ENCODE measurements around the gene LDLRAD2. TPM values are rescaled to one million over a fixed set of nuclear protein-coding genes. Genes with fewer than 3 reads are reported as not detected.
A peak's percentile ranks its signal among the peaks of the same experiment; 100 is the strongest.

Gene LDLRAD2
- total and polyA plus RNA-seq, 4 donors: 0.12 to 2.7 (median 0.23) TPM; not detected in 1

DNA sequence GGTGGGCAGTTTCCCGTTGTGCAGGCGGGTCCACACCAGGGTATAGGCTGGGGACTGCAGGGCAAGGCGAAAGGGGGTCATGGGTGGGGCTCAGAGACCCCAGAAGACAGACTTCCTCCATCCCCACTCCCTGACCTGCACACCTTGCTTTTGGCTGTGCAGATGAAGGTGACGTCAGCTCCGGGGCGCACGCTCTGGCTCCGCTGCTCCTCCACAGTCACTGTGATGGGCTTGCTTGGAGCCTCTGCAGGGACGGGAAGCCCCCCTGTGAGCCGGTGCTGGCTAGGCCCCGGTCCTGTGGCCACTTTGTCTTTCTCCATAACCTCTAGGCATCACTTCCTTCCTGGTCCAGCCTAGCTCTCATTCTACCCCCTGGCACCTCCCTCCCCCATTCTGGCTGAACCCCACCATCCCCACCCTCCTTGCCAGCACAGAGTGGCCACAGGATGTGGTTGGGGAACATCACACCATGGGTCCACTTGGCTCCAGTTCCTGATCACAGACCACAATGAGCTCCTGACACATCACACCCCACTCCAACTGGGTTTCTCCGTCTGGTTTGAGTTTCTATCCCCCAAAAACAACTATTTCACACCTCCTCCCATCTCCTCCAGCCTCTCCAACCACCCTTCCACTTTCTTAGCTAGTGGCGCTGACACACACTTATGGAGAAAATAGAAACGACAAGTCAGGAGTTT is 45.2 kb downstream of the LDLRAD2 start (continued):
- TF ChIP-seq GABPA (IDR thresholded peaks at IDR 0.05 in 1 of 2, conservative IDR thresholded peaks at IDR 0.05 in 1 of 2): no peak
- TF ChIP-seq YY1 (IDR thresholded peaks at IDR 0.05): no peak
- TF ChIP-seq, protein P1, sequence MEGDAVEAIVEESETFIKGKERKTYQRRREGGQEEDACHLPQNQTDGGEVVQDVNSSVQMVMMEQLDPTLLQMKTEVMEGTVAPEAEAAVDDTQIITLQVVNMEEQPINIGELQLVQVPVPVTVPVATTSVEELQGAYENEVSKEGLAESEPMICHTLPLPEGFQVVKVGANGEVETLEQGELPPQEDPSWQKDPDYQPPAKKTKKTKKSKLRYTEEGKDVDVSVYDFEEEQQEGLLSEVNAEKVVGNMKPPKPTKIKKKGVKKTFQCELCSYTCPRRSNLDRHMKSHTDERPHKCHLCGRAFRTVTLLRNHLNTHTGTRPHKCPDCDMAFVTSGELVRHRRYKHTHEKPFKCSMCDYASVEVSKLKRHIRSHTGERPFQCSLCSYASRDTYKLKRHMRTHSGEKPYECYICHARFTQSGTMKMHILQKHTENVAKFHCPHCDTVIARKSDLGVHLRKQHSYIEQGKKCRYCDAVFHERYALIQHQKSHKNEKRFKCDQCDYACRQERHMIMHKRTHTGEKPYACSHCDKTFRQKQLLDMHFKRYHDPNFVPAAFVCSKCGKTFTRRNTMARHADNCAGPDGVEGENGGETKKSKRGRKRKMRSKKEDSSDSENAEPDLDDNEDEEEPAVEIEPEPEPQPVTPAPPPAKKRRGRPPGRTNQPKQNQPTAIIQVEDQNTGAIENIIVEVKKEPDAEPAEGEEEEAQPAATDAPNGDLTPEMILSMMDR (IDR thresholded peaks at IDR 0.05; ENCODE audit: low read depth, low read length, missing input control): no peak
- TF ChIP-seq FOXA2 (IDR thresholded peaks at IDR 0.05): no peak

DNA sequence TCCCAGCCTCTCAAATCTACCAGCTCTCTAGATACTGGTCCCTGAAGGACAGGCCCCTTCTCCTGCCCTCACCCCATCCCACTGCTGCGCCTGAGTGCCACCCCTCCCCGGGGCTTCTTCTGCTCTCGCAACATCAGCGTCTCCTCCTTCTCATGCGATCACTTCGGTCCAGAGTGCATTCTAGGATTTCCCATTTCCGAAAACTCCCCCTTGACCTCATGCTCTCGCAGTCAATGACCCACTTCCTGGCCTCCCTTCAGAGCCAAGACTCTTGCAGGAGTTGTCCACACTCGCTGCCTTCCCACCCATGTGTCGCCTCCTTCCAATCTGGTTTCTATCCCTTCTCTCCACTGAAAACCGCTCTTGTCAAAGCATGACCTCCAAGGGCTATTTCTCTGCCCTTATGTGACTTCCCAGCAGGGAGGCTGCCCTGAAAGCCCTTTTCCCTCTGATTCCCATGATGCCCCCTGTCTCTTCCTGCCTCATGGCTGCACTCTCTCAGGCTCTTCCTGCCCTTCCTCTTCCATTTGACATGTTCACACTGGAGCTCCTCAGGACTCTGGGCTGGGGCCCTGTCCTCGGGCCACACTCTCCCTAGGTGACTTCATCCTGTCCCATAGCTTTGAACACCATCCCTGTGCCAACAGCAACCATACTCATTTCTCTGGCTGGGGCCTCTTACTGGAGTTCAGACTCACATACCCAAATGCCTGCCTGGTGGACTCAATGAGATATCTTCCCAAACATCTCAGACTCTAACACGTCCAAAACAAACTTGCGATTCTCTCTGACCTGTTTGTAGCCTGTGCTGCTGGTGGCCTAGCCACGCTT is 46.0 kb downstream of the LDLRAD2 start:
- Histone ChIP-seq H3K9me3 (ENCODE audit: control insufficient read depth in 4 of 4, low read length in 3 of 4) (no peaks in the 10 kb centered on the region), H3K36me3 (ENCODE audit: control insufficient read depth in 4 of 4, insufficient read depth in 3 of 4, low read depth in 1 of 4, low read length in 3 of 4) (peaks cover 0 to 4% (median under 1%) of the 10 kb centered on the region in 4 donors), H3K9ac (ENCODE audit: low read depth in 1 of 2, low read length in 2 of 2) (no peak overlapping the region), H3K27ac (ENCODE audit: low read depth in 1 of 2, low read length in 2 of 2) (no peak overlapping the region), H3K4me1 (ENCODE audit: control insufficient read depth in 4 of 4, insufficient read depth in 4 of 4, low read length in 3 of 4) (peaks cover 0 to 6% (median 0%) of the 10 kb centered on the region in 4 donors), H3K27me3 (ENCODE audit: control insufficient read depth in 4 of 4, insufficient read depth in 4 of 4, low read length in 3 of 4) (no peaks in the 10 kb centered on the region), H3K4me3 (ENCODE audit: low read depth in 1 of 3, low read length in 3 of 3) (no peak overlapping the region)
- no peak for DNase-seq (ENCODE audit: low spot score)
- WGBS: 80% methylated on average over 15 of the region's 15 CpGs
- TF ChIP-seq RAD21 (IDR thresholded peaks at IDR 0.05) (peak in 1 of 2 donors; percentile 31), HNF4G (IDR thresholded peaks at IDR 0.05) (no peak), FOXA2 (IDR thresholded peaks at IDR 0.05) (no peak), JUND (IDR thresholded peaks at IDR 0.05) (no peak), RXRA (IDR thresholded peaks at IDR 0.05) (peak; percentile 84 to 91), HNF4A (conservative IDR thresholded peaks at IDR 0.05) (no peak), NR2F2 (IDR thresholded peaks at IDR 0.05) (peak; percentile 99), FOXA1 (IDR thresholded peaks at IDR 0.05) (no peak), SP1 (IDR thresholded peaks at IDR 0.05) (peak; percentile 57), EGR1 (IDR thresholded peaks at IDR 0.05; ENCODE audit: low read depth in 2 of 2) (no peak), GABPA (IDR thresholded peaks at IDR 0.05 in 1 of 2, conservative IDR thresholded peaks at IDR 0.05 in 1 of 2) (no peak), TAF1 (conservative IDR thresholded peaks at IDR 0.05) (no peak)
- TF ChIP-seq, protein P2, sequence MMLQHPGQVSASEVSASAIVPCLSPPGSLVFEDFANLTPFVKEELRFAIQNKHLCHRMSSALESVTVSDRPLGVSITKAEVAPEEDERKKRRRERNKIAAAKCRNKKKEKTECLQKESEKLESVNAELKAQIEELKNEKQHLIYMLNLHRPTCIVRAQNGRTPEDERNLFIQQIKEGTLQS (IDR thresholded peaks at IDR 0.05): no peak
- TF ChIP-seq, protein P3, sequence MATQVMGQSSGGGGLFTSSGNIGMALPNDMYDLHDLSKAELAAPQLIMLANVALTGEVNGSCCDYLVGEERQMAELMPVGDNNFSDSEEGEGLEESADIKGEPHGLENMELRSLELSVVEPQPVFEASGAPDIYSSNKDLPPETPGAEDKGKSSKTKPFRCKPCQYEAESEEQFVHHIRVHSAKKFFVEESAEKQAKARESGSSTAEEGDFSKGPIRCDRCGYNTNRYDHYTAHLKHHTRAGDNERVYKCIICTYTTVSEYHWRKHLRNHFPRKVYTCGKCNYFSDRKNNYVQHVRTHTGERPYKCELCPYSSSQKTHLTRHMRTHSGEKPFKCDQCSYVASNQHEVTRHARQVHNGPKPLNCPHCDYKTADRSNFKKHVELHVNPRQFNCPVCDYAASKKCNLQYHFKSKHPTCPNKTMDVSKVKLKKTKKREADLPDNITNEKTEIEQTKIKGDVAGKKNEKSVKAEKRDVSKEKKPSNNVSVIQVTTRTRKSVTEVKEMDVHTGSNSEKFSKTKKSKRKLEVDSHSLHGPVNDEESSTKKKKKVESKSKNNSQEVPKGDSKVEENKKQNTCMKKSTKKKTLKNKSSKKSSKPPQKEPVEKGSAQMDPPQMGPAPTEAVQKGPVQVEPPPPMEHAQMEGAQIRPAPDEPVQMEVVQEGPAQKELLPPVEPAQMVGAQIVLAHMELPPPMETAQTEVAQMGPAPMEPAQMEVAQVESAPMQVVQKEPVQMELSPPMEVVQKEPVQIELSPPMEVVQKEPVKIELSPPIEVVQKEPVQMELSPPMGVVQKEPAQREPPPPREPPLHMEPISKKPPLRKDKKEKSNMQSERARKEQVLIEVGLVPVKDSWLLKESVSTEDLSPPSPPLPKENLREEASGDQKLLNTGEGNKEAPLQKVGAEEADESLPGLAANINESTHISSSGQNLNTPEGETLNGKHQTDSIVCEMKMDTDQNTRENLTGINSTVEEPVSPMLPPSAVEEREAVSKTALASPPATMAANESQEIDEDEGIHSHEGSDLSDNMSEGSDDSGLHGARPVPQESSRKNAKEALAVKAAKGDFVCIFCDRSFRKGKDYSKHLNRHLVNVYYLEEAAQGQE (IDR thresholded peaks at IDR 0.05): no peak
